ENCODE results near the gene AEBP1. TPM values are rescaled to one million over a fixed set of nuclear protein-coding genes. Genes with fewer than 3 reads are reported as not detected.

The AEBP1 gene
- total RNA-seq, 1 experiment from 2014 or later: 50.8 TPM

DNA sequence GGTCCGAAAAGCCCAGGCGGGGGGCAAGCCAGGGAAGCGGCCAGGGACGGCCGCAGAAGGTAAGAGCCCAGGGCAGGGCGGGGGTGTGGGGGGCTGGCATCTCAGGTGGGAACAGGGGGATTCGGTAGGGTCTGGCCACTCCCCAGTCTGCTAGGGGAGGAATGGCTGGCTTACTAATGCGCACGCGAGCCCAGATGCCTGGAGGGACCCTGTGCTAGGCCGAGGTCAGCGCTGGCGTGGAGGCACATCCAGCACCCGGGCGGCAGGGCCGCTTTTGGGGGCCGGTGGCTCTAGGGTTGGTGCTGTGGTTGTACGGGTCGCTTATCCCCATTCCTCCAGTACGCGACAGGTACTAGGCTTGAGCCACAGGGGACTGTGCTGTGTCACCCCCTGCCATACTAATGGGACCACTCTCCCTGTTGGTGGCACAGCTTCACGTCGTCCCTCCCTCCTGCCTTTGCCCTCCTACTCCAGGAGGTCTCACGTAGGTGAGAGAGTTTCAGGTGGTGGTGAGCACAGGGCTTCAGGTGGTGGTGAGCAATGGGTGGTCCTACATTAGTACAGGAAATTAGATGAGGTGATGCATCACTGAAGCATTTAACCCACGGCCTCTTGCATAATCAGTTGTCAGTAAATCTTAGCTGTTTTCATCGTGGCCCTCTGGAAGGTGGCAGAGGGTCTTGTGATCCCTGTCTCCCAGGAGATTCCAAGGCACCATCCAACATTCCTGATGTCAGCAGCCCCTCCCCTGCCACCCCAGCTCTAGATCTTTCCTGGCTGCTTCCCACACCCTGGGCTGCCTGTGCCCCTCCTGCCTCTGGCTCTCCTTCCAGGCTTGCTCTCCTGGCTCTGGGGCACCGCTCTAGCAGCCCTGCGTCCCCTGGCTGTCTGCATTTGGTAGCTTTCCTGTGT lies 971 bp downstream of the AEBP1 start:
- DNase-seq (ENCODE audit: low spot score) (peak; percentile 45), ATAC-seq (peak; percentile 44)
- Mint-ChIP-seq H3K27me3 (ENCODE audit: low read depth) (peaks cover 24% of the 10 kb centered on the region), H3K9me3 (no peaks in the 10 kb centered on the region), H3K27ac (no peak overlapping the region), H3K36me3 (peaks cover 2% of the 10 kb centered on the region; the same call in 1 of the 2 replicates), H3K4me3 (peak overlapping the region; percentile 70), H3K4me1 (peaks cover 12% of the 10 kb centered on the region)
- TF ChIP-seq FOXP1 (CRISPR knock-in tag; IDR thresholded peaks at IDR 0.05; ENCODE audit: borderline replicate concordance): no peak
- POLR2A ChIA-PET: interaction anchor here (0.6 kb wide), 2 partner anchors 19 to 52 kb away, joined by 3 to 5 read pairs; no protein-coding TSS in a partner anchor
- CTCF ChIA-PET: interaction anchor here (0.7 to 2.2 kb wide), 10 partner anchors 11 to 244 kb away, joined by 3 to 13 read pairs (median 4); partner anchors contain the start of gene PGAM2

DNA sequence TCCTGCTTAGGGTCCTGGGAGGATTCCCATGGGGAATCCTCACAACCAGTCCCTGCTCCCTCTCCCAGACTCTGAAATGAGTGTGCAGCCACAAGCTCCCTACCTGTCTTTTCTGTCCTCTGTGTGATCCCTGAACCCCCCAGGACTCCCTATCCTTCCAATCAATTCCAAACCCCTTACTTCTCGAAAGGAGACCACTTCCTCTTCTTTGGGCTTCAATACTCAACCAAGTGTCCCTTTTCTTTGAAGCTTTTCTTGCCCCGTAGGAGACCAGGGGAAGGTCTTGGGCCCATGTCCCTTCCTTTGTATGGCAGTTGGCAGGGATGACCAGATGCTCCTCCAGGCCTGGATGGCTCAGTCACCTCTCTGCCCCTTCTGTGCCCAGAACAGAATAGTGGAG lies 1.7 kb downstream of the AEBP1 start:
- Mint-ChIP-seq H3K36me3 (peaks cover 2% of the 10 kb centered on the region; the same call in 1 of the 2 replicates), H3K4me1 (peaks cover 12% of the 10 kb centered on the region), H3K9me3 (no peaks in the 10 kb centered on the region), H3K27ac (no peak overlapping the region), H3K27me3 (ENCODE audit: low read depth) (peaks cover 24% of the 10 kb centered on the region), H3K4me3 (peak overlapping the region; percentile 70)
- ChIA-PET POLR2A (no interaction called here), CTCF (interaction anchor here (1.2 to 2.2 kb wide), 5 partner anchors 10 to 91 kb away, joined by 4 to 13 read pairs (median 5); partner anchors contain the start of gene PGAM2)
- no peak for ATAC-seq
- TF ChIP-seq, protein P1, sequence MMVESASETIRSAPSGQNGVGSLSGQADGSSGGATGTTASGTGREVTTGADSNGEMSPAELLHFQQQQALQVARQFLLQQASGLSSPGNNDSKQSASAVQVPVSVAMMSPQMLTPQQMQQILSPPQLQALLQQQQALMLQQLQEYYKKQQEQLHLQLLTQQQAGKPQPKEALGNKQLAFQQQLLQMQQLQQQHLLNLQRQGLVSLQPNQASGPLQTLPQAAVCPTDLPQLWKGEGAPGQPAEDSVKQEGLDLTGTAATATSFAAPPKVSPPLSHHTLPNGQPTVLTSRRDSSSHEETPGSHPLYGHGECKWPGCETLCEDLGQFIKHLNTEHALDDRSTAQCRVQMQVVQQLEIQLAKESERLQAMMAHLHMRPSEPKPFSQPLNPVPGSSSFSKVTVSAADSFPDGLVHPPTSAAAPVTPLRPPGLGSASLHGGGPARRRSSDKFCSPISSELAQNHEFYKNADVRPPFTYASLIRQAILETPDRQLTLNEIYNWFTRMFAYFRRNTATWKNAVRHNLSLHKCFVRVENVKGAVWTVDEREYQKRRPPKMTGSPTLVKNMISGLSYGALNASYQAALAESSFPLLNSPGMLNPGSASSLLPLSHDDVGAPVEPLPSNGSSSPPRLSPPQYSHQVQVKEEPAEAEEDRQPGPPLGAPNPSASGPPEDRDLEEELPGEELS (CRISPR knock-in tag; IDR thresholded peaks at IDR 0.05): no peak
- TF ChIP-seq FOXK1 (CRISPR knock-in tag; IDR thresholded peaks at IDR 0.05) (no peak), ZNF396 (CRISPR knock-in tag; IDR thresholded peaks at IDR 0.05; ENCODE audit: borderline replicate concordance) (no peak), ZBTB21 (CRISPR knock-in tag; IDR thresholded peaks at IDR 0.05; ENCODE audit: borderline replicate concordance) (no peak), SMAD4 (CRISPR knock-in tag; IDR thresholded peaks at IDR 0.05) (no peak), ELF4 (CRISPR knock-in tag; IDR thresholded peaks at IDR 0.05; ENCODE audit: low read depth) (no peak), CBFB (CRISPR knock-in tag; IDR thresholded peaks at IDR 0.05; ENCODE audit: low read depth) (no peak), GTF2I (CRISPR knock-in tag; conservative IDR thresholded peaks at IDR 0.05) (no peak), SP1 (CRISPR knock-in tag; conservative IDR thresholded peaks at IDR 0.05) (no peak), RELA (CRISPR knock-in tag; IDR thresholded peaks at IDR 0.05; ENCODE audit: borderline replicate concordance) (no peak), ZNF423 (CRISPR knock-in tag; IDR thresholded peaks at IDR 0.05) (no peak), CREM (CRISPR knock-in tag; IDR thresholded peaks at IDR 0.05) (no peak)
- TF ChIP-seq, protein P2, sequence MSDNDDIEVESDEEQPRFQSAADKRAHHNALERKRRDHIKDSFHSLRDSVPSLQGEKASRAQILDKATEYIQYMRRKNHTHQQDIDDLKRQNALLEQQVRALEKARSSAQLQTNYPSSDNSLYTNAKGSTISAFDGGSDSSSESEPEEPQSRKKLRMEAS (CRISPR knock-in tag; IDR thresholded peaks at IDR 0.05): no peak
- TF ChIP-seq, protein P3, sequence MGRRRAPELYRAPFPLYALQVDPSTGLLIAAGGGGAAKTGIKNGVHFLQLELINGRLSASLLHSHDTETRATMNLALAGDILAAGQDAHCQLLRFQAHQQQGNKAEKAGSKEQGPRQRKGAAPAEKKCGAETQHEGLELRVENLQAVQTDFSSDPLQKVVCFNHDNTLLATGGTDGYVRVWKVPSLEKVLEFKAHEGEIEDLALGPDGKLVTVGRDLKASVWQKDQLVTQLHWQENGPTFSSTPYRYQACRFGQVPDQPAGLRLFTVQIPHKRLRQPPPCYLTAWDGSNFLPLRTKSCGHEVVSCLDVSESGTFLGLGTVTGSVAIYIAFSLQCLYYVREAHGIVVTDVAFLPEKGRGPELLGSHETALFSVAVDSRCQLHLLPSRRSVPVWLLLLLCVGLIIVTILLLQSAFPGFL (CRISPR knock-in tag; IDR thresholded peaks at IDR 0.05; ENCODE audit: borderline replicate concordance): no peak
- TF ChIP-seq, protein P4, sequence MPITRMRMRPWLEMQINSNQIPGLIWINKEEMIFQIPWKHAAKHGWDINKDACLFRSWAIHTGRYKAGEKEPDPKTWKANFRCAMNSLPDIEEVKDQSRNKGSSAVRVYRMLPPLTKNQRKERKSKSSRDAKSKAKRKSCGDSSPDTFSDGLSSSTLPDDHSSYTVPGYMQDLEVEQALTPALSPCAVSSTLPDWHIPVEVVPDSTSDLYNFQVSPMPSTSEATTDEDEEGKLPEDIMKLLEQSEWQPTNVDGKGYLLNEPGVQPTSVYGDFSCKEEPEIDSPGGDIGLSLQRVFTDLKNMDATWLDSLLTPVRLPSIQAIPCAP (CRISPR knock-in tag; IDR thresholded peaks at IDR 0.05): no peak
- TF ChIP-seq, protein P5, sequence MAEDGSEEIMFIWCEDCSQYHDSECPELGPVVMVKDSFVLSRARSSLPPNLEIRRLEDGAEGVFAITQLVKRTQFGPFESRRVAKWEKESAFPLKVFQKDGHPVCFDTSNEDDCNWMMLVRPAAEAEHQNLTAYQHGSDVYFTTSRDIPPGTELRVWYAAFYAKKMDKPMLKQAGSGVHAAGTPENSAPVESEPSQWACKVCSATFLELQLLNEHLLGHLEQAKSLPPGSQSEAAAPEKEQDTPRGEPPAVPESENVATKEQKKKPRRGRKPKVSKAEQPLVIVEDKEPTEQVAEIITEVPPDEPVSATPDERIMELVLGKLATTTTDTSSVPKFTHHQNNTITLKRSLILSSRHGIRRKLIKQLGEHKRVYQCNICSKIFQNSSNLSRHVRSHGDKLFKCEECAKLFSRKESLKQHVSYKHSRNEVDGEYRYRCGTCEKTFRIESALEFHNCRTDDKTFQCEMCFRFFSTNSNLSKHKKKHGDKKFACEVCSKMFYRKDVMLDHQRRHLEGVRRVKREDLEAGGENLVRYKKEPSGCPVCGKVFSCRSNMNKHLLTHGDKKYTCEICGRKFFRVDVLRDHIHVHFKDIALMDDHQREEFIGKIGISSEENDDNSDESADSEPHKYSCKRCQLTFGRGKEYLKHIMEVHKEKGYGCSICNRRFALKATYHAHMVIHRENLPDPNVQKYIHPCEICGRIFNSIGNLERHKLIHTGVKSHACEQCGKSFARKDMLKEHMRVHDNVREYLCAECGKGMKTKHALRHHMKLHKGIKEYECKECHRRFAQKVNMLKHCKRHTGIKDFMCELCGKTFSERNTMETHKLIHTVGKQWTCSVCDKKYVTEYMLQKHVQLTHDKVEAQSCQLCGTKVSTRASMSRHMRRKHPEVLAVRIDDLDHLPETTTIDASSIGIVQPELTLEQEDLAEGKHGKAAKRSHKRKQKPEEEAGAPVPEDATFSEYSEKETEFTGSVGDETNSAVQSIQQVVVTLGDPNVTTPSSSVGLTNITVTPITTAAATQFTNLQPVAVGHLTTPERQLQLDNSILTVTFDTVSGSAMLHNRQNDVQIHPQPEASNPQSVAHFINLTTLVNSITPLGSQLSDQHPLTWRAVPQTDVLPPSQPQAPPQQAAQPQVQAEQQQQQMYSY (CRISPR knock-in tag; IDR thresholded peaks at IDR 0.05): no peak
- TF ChIP-seq, protein P6, sequence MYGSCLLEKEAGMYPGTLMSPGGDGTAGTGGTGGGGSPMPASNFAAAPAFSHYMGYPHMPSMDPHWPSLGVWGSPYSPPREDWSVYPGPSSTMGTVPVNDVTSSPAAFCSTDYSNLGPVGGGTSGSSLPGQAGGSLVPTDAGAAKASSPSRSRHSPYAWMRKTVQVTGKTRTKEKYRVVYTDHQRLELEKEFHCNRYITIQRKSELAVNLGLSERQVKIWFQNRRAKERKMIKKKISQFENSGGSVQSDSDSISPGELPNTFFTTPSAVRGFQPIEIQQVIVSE (CRISPR knock-in tag; IDR thresholded peaks at IDR 0.05; ENCODE audit: borderline replicate concordance): no peak
- TF ChIP-seq, protein P7, sequence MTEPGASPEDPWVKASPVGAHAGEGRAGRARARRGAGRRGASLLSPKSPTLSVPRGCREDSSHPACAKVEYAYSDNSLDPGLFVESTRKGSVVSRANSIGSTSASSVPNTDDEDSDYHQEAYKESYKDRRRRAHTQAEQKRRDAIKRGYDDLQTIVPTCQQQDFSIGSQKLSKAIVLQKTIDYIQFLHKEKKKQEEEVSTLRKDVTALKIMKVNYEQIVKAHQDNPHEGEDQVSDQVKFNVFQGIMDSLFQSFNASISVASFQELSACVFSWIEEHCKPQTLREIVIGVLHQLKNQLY (CRISPR knock-in tag; IDR thresholded peaks at IDR 0.05): no peak
- no peak for DNase-seq (ENCODE audit: low spot score)

Data from WTC11 (cell line).